Measurements from ENCODE around the gene AATK. TPM values are rescaled to one million over a fixed set of nuclear protein-coding genes. Genes with fewer than 3 reads are reported as not detected.

The AATK gene
- total and polyA plus RNA-seq, 2 donors (not counting 3 experiments of a cell fraction or from before 2014, with no cell fraction given), result 0.69 to 1.00 TPM

DNA sequence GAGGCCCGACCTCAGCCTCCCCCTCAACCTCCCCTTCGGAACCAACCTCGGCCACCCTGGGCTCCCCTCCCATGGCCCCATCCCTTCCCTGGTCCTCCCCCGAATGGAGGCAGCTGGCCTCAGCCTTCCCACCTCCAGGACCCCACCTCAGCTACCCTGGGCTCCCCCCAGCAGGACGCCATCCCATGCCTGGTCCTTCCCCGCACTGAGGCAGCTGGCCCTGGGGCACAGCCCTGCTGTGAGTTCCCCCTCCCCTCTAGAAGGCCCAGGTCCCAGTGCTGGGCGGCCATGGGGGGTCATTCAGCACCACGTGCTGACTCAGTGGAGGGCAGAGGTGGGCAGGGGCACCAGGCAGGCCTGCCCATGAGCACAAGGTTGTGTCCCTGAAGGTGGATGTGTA, 29.7 kb downstream of the AATK start:
- no peaks in the 10 kb centered on the region for H3K9me1 ChIP-seq (replicated peaks; ENCODE audit: control insufficient read depth, extremely low read depth, insufficient read depth, low read length)
- no peak overlapping the region for H3K4me3 ChIP-seq (replicated peaks in 1 of 3; ENCODE audit: insufficient read depth in 1 of 3, low read depth in 1 of 3, low read length in 3 of 3)
- no peaks in the 10 kb centered on the region for H3K4me1 ChIP-seq (ENCODE audit: control insufficient read depth, extremely low read depth, insufficient read depth, low read length)
- intact Hi-C loops (cut with micrococcal nuclease), result no loop called here
- no peaks in the 10 kb centered on the region for H3K9me3 ChIP-seq (replicated peaks; ENCODE audit: control insufficient read depth, insufficient read depth, low read length)
- H4K20me1 ChIP-seq (replicated peaks; ENCODE audit: control insufficient read depth, extremely low read depth, insufficient read depth, low read length), result no peaks in the 10 kb centered on the region
- no TSS peak for BruUV-seq (replicated peaks)
- CTCF ChIA-PET, result interaction anchor here (1.5 kb wide), 1 partner anchor 64 kb away, joined by 6 read pairs; no protein-coding TSS in a partner anchor
- no peak overlapping the region for H3K27ac ChIP-seq (ENCODE audit: insufficient read depth, low read depth, low read length)
- H3K36me3 ChIP-seq (ENCODE audit: control insufficient read depth in 2 of 2, extremely low read depth in 1 of 2, insufficient read depth in 2 of 2, low read length in 2 of 2), result no peaks in the 10 kb centered on the region
- TF ChIP-seq FOS (IDR thresholded peaks at IDR 0.05; ENCODE audit: borderline replicate concordance, insufficient read depth, low read length) (no peak), POLR2AphosphoS5 (IDR thresholded peaks at IDR 0.05; ENCODE audit: insufficient read depth, low read depth, low read length) (no peak), EZH2 (IDR thresholded peaks at IDR 0.05; ENCODE audit: borderline replicate concordance, low read depth, low read length, severe bottlenecking) (no peak), MYC (IDR thresholded peaks at IDR 0.05; ENCODE audit: low read depth, low read length) (no peak), JUN (IDR thresholded peaks at IDR 0.05; ENCODE audit: borderline replicate concordance, insufficient read depth, insufficient read length, low read depth) (no peak), POLR2A (IDR thresholded peaks at IDR 0.05; ENCODE audit: low read depth, low read length) (no peak), GATA2 (IDR thresholded peaks at IDR 0.05; ENCODE audit: insufficient read depth, insufficient read length, low read depth, low read length) (no peak)
- TF ChIP-seq, protein P1, sequence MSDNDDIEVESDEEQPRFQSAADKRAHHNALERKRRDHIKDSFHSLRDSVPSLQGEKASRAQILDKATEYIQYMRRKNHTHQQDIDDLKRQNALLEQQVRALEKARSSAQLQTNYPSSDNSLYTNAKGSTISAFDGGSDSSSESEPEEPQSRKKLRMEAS (IDR thresholded peaks at IDR 0.05; ENCODE audit: insufficient read depth, insufficient read length), result no peak
- TF ChIP-seq, protein P2, sequence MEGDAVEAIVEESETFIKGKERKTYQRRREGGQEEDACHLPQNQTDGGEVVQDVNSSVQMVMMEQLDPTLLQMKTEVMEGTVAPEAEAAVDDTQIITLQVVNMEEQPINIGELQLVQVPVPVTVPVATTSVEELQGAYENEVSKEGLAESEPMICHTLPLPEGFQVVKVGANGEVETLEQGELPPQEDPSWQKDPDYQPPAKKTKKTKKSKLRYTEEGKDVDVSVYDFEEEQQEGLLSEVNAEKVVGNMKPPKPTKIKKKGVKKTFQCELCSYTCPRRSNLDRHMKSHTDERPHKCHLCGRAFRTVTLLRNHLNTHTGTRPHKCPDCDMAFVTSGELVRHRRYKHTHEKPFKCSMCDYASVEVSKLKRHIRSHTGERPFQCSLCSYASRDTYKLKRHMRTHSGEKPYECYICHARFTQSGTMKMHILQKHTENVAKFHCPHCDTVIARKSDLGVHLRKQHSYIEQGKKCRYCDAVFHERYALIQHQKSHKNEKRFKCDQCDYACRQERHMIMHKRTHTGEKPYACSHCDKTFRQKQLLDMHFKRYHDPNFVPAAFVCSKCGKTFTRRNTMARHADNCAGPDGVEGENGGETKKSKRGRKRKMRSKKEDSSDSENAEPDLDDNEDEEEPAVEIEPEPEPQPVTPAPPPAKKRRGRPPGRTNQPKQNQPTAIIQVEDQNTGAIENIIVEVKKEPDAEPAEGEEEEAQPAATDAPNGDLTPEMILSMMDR (IDR thresholded peaks at IDR 0.05; ENCODE audit: extremely low read depth in 1 of 2, insufficient read depth in 1 of 2, low read depth in 1 of 2, low read length in 2 of 2), result no peak
- H3K9ac ChIP-seq (replicated peaks; ENCODE audit: extremely low read depth, insufficient read depth, low read length), result no peak overlapping the region
- FAIRE-seq, result no peak
- dilution Hi-C loops (cut with MboI; ENCODE audit: extremely low pct_ligation_motif_present, low sequenced_read_pairs), result no loop called here
- no peak overlapping the region for H2AFZ ChIP-seq (ENCODE audit: low read depth, low read length)
- no peak for DNase-seq (ENCODE audit: low read depth, low spot score)
- H3K27me3 ChIP-seq (ENCODE audit: control insufficient read depth in 2 of 2, insufficient read depth in 2 of 2, low read length in 2 of 2), result no peaks in the 10 kb centered on the region
- POLR2A ChIA-PET, result no interaction called here
- no peak overlapping the region for H3K4me2 ChIP-seq (ENCODE audit: insufficient read depth, low read length)
- H3K79me2 ChIP-seq (ENCODE audit: control insufficient read depth, insufficient read depth, low read length), result no peaks in the 10 kb centered on the region

All from endothelial cell of umbilical vein (primary cell).